HG03442 (cell line): ENCODE measurements around the gene DDC.

Experiments
- ATAC-seq: cut with Tn5 transposase; IDR thresholded peaks from one replicate; pipeline ENCODE4 v1.9.1; 2021; ENCODE audit warnings: mild to moderate bottlenecking, moderate library complexity; ENCODE audit not compliant: unreplicated experiment

The DDC gene

GRCh38 chr7:50491943-50492342 is 73.3 kb downstream of the DDC start:
- ATAC-seq: no peak

GRCh38 chr7:50491209-50491608 is 74.0 kb downstream of the DDC start:
- ATAC-seq: no peak

DNA sequence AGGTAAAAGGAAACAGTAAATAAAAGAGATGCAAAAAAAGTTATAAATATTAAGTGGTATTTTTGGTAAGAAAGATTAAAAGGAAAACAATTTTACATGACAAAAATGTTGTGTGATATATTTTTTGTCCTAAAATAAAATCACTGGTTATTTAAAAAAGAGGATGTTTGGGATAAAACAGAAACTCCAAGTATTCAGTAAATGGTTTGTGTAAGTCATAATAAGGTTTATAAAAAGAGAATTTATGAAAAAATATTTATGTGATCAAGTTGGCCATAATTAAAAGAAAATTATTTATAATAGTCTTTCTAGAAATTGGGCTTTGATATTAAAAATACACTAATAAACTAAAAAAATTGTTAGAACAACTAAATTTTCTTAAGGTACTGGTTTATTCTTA is 76.8 kb downstream of the DDC start:
- no peak for ATAC-seq

DNA sequence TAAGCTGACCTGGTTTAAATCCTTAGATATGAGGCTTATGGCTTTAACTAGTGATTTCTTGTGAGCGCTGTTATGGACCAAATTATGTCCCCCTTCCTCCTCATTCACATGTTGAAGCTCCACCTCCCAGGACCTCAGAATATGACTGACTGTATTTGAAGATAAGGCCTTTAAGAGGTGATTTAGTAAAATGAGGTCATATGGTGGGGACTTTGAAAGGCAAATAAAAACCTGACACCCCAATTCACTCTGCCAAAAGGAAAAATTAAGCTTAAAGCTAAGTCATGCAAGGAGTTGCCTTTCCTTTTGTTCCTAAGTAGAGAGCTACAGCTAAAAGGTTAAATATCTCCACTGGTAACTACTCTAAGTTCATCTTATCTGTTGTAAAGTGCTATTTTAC is 78.7 kb downstream of the DDC start:
- no peak for ATAC-seq

- ATAC-seq: no peak
Measured at GRCh38 chr7:50481867-50482266, 83.3 kb downstream of the DDC start.

DNA sequence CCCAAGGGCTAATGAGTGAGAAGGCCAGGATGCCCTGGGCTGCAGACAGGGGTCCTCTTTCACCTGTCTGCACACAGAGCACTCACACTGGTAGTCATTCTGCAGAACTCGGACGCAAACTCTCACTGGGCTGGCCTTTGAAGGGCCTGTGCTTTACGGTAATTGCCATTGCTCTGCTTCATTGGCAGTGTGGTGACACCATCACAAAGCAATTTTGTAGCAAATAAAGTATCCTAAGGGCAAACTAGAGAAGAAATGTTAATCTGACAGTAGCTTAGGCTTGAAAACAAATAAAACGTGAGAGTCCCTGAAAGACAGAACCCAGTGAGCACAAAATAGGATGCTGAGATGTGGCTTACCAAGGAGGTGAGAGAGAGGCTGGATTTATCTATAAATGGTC is 84.4 kb downstream of the DDC start:
- ATAC-seq: no peak

DNA sequence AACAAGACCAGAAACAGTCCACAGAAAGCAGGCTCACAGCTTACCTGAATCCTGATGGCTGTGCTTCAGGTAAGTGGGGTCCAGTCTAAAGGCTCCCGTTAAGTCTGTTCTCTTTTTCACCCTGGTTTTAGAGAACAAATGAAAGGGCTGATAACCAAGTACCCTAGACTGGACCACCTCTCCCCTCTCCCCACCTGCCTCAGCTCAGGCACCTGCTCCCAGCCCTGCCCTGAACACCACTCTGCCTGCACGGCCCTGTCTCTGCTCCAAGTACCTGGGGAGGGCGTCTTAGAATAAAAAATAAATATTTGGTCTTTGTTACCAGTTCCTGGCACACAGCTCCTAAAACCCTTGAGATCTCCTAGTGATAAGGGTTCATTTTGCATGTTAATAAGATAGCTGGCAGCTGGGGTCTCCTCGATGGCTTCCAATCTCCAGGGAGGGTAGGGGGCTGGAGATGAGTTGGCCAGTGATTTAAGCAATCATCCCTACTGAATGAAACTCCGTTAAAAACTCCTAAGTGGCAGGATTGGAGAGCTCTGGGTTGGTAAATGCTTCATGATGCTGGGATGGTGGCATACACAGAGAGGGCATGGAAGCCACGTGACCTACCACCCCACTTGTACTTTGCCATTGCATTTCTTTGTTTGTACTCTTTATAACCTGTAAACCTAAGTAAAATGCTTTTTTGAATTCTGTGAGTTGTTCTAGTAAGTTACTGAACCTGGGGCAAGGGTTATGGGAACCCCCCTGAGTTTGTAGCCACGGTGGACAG is 85.3 kb downstream of the DDC start:
- ATAC-seq: no peak

GRCh38 chr7:50477640-50478039 is 87.6 kb downstream of the DDC start:
- no peak for ATAC-seq

DNA sequence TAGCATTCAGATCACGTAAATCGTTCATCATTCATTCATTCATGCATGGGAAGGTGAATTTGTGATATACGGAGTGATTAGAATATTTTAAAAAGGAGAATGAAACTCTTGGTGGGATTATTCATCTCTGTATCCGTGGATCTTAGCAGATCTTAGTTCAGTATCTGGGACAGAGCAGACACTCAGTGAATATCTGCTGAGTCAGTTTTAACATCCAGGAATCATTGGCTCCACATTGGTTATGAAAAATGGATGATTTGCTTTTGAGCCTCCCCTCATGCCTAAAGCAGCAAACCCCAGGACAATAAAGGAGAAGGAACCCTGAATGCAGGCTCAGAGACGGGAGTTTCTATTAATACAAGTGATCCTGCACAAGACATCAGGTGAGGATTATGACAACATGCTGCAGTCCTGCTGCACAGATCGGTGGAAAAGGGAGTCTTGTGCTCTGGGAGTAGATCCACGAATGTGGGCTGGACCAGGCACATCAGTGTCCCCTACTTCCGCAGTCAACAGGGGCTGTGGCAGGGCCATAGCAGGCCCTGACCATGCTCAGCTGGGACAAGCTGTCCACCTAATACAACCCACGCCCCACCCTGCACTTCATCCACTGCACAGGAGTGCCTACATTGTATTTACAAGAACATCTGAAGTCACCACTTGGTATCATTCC is 88.1 kb downstream of the DDC start:
- ATAC-seq: no peak

DNA sequence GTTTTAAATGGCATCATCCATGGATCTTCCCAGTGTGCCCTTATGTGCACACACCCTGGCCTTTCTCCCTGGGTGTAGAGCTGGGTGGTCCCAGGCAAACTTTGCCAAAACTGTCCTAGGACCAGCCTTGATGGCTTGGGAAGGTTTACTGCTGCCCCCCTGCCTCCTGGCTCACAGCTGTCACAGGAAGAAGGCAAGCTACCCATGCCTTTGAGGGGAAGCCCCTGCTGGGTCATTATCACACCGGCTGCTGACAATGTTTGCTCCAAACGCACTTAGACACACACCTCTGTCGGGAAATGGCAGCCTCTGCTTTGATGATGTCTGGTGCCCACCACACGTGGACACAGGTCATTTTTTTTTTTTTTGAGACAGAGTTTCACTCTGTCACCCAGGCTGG is 89.9 kb downstream of the DDC start:
- peak; percentile 57 for ATAC-seq

DNA sequence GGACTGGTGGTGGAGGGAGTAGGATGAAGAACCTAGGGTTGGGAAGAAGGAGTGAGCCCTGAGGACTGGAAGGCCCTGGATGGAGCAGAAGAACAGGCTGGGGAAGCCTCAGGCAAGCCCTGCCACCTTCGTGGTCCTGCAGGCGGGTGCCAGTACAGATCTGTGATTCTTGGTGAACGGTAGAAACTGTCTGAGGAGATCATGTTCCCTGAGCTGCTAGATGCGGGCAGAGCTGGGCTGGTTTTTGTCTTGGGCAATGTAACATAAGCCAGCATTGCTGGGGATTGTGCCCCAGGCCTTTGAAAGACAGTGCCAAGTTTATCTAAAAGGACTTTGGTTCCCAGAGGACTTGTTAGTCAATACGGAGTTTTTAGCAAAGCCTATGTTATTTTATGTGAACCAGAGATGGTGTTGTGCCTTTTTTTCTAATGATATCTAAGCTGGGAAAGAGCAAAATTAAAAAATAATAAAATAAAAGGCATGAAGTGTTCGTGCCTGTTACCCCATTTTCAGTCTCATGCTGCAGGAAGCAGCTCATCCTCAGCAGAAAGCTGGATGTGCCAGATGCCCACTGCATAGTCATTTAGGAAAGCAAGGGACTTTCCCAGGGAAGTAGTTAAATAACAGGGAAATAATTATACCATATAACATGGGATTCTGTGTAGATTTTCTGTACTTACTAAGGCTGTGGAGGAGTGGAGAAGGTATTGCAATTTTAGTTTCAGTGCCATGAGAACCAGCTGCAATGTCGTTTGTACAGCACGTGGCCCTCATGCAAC is 90.6 kb downstream of the DDC start:
- no peak for ATAC-seq

DNA sequence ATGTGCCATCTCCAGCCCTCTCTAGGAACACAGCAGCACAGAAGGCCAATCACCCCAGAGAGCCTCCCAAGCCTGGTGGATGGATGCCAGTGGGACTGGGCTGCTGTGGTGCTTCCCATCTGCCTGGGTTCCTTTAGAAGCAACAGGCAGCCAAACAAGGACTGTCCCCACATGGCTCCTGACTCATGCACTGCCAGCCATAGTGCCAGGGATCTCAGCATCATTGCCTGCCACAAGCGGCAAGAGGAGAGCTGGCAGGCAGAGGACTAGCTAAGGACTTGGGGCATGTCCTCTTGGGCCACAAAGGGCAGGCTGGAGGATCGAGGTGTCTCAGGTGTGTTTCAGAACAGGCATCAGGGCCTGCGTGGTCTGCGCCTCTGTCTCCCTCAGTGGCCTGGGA is 91.7 kb downstream of the DDC start:
- ATAC-seq: no peak

- ATAC-seq: no peak
Measured at GRCh38 chr7:50472427-50472826, 92.8 kb downstream of the DDC start.

DNA sequence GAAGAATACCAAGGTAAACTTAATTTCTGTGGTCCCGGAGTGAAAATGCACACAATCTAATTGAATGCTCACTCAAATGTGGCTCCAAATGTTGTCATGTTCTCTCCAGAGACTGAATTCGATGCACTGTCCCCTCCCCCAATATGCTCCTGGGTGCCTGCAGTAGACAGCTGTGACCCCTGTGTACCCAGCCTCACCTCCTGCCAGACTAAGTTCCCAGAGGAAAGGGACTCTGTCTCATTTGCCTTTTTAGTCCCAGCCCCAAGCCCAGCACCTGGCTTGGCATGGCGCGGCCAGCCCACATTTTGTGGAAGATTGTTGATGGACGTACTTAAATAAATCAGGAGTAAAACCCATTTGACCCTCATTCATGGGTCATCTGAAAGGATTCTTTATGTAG is 93.2 kb downstream of the DDC start:
- ATAC-seq: no peak

- no peak for ATAC-seq
Measured at GRCh38 chr7:50470250-50471163, 94.7 kb downstream of the DDC start.

GRCh38 chr7:50469181-50469580 is 96.0 kb downstream of the DDC start:
- no peak for ATAC-seq

DNA sequence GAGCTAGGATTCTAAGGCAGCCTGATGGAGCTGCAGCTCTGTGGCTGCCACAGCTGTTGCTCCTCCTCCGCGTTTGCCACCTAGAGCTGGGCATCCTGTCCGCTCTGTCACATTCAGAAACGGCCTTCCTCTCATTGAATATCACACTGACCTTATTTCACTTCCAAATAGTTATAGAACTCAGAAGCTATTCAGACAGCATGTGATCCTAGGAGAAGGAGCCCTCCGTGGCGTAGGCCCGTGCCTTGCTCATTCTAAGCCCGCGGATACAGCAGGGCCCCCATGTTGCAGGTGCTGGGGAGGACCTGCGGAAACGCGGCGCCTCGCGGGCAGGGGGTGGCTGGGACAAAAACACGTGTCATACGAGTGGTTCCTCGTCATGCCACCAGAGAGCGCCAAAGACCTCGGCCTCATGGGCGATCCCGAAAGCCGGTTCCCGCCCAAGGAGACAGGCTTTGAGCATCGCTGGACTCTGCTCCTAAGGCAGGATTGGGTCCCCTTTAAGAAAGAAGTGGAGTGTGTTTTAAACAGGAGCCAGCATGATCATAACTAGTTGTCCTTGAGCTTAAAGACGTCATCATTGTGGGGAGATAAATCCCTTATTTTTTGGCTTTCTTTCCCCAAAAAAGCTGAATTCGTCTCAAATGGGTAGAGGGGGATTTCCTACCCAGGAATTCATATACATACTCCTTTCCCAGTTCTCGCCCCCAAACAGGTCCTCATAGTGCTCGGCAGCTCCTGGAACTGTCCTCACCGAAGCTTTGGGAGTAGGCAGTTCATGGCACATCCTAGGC is 97.2 kb downstream of the DDC start:
- ATAC-seq: peak; percentile 89

DNA sequence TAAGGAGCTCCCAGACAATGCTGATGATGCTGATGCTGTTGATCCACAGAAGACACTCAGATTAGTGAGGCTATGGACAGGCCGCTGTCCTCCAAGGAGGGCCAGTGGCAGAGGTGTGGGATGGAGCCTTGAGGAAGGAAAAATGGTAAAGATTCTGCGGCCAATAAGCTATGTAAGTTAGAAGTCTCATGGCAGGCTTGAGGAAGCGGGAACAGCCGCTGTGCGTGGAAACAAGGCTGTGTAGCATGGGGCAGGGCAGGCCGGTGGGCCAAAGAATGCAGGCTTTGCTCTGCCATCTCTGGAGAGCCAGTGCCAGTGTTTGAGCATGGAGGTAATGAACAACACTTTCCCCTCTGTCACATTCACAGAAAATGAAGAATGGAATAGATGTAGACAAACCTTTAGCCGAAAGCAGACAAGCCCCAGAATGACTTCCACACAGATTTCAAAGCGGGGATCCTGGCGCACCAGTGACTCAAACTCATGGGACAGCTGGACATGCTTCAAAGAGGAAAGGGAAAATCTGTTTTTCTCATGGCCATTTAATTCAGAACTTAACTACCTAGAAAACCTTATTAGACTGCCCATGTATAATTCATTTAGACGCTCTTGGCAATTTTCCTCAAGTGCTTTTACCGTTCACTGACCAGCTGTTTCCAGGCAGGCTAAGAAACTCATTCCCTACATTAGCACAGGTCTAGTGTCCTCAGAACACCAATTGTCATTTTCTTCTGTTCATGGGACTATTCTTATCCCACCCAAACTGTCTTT is 98.2 kb downstream of the DDC start:
- no peak for ATAC-seq

DNA sequence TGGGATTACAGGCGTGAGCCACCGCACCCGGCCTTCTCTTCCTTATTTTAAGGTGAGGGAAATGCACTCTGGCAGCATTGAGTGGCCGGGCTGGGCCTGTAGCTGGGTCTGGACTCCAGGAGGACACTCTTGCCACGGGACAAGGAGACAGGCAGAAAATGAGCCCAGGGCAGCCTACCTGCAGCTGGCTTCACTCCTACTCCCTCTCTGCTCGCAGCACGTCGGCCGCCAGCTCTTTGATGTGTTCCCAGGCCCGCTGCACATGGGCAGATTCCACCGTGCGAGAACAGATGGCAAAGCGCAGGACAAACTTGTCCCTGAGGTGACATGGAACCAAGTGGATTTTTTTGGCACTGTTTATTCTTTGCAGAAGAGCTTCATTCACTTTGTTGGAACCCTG is 102.2 kb downstream of the DDC start:
- ATAC-seq: no peak
